ENCODE data around the gene NFKBIA. TPM values are rescaled to one million over a fixed set of nuclear protein-coding genes. Genes with fewer than 3 reads are reported as not detected.

Gene NFKBIA
- total RNA-seq, 1 experiment from 2014 or later, result 29.3 TPM

GRCh38 chr14:35406090-35406489, 1.5 kb upstream of the NFKBIA start:
- ChIA-PET CTCF (interaction anchor here (0.8 to 2.7 kb wide), 3 partner anchors 13 to 191 kb away, joined by 3 to 20 read pairs (median 8); partner anchors contain the start of gene PSMA6), POLR2A (interaction anchor here (2.3 to 2.9 kb wide), 2 partner anchors 114 to 359 kb away, joined by 7 to 19 read pairs; partner anchors contain the start of gene PSMA6)
- H3K36me3 Mint-ChIP-seq, result peaks cover 25% of the 10 kb centered on the region
- DNase-seq (ENCODE audit: low spot score), result no peak
- no peaks in the 10 kb centered on the region for H3K9me3 Mint-ChIP-seq
- peak overlapping the region; percentile 88; the same call in 1 of the 2 replicates for H3K27ac Mint-ChIP-seq
- peaks cover 34% of the 10 kb centered on the region for H3K4me1 Mint-ChIP-seq
- no peak for TF ChIP-seq TP53 (CRISPR knock-in tag; IDR thresholded peaks at IDR 0.05)
- no peak for TF ChIP-seq ZNF671 (CRISPR knock-in tag; IDR thresholded peaks at IDR 0.05)
- no peak for TF ChIP-seq CBFB (CRISPR knock-in tag; IDR thresholded peaks at IDR 0.05; ENCODE audit: low read depth)
- no peak for TF ChIP-seq ESRRA (CRISPR knock-in tag; IDR thresholded peaks at IDR 0.05; ENCODE audit: borderline replicate concordance)
- no peak for TF ChIP-seq ZNF281 (CRISPR knock-in tag; IDR thresholded peaks at IDR 0.05)
- H3K4me3 Mint-ChIP-seq, result peak overlapping the region; percentile 88
- ATAC-seq, result no peak
- no peaks in the 10 kb centered on the region for H3K27me3 Mint-ChIP-seq (ENCODE audit: low read depth)

- ChIA-PET POLR2A (interaction anchor here (1.4 to 2.9 kb wide), 3 partner anchors 66 to 358 kb away, joined by 4 to 19 read pairs (median 7); partner anchors contain the start of gene PSMA6), CTCF (interaction anchor here (0.8 to 2.7 kb wide), 5 partner anchors 14 to 190 kb away, joined by 3 to 20 read pairs (median 3); partner anchors contain the start of gene PSMA6)
- no peak for DNase-seq (ENCODE audit: low spot score)
- Mint-ChIP-seq H3K36me3 (peaks cover 32% of the 10 kb centered on the region), H3K27me3 (ENCODE audit: low read depth) (no peaks in the 10 kb centered on the region), H3K4me3 (peak overlapping the region; percentile 88), H3K9me3 (no peaks in the 10 kb centered on the region), H3K4me1 (peaks cover 34% of the 10 kb centered on the region), H3K27ac (peak overlapping the region; percentile 88)
- no peak; the same call in 1 of the 2 replicates for ATAC-seq
- TF ChIP-seq TCF7 (CRISPR knock-in tag; IDR thresholded peaks at IDR 0.05; ENCODE audit: low read depth) (no peak), HMGA2 (CRISPR knock-in tag; IDR thresholded peaks at IDR 0.05) (no peak), MXD4 (CRISPR knock-in tag; IDR thresholded peaks at IDR 0.05; ENCODE audit: borderline replicate concordance) (no peak), TEAD1 (CRISPR knock-in tag; IDR thresholded peaks at IDR 0.05) (no peak), ATF1 (CRISPR knock-in tag; IDR thresholded peaks at IDR 0.05) (no peak), PRDM15 (CRISPR knock-in tag; IDR thresholded peaks at IDR 0.05) (no peak), ZNF671 (CRISPR knock-in tag; IDR thresholded peaks at IDR 0.05) (no peak), GABPB1 (CRISPR knock-in tag; IDR thresholded peaks at IDR 0.05) (no peak), NR2C2 (CRISPR knock-in tag; IDR thresholded peaks at IDR 0.05) (no peak), ZNF219 (CRISPR knock-in tag; IDR thresholded peaks at IDR 0.05; ENCODE audit: borderline replicate concordance) (no peak), ZNF416 (CRISPR knock-in tag; IDR thresholded peaks at IDR 0.05) (no peak), ZNF512 (CRISPR knock-in tag; IDR thresholded peaks at IDR 0.05; ENCODE audit: borderline replicate concordance) (no peak)
Observed at GRCh38 chr14:35405304-35405996, 901 bp upstream of the NFKBIA start.
